Measurements from ENCODE around the gene DLG2.

Gene DLG2

GRCh38 chr11:84894666-84895065 lies 732.5 kb downstream of the DLG2 start:
- no peaks in the 10 kb centered on the region for H3K9me3 Mint-ChIP-seq
- no peak overlapping the region for H3K4me3 Mint-ChIP-seq
- no peak overlapping the region for H3K27ac Mint-ChIP-seq
- H3K36me3 Mint-ChIP-seq (ENCODE audit: low read depth) = no peaks in the 10 kb centered on the region
- H3K27me3 Mint-ChIP-seq (ENCODE audit: low read depth) = no peaks in the 10 kb centered on the region
- TF ChIP-seq, protein P1, sequence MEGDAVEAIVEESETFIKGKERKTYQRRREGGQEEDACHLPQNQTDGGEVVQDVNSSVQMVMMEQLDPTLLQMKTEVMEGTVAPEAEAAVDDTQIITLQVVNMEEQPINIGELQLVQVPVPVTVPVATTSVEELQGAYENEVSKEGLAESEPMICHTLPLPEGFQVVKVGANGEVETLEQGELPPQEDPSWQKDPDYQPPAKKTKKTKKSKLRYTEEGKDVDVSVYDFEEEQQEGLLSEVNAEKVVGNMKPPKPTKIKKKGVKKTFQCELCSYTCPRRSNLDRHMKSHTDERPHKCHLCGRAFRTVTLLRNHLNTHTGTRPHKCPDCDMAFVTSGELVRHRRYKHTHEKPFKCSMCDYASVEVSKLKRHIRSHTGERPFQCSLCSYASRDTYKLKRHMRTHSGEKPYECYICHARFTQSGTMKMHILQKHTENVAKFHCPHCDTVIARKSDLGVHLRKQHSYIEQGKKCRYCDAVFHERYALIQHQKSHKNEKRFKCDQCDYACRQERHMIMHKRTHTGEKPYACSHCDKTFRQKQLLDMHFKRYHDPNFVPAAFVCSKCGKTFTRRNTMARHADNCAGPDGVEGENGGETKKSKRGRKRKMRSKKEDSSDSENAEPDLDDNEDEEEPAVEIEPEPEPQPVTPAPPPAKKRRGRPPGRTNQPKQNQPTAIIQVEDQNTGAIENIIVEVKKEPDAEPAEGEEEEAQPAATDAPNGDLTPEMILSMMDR (IDR thresholded peaks at IDR 0.05; ENCODE audit: unreplicated experiment in 3 of 3) = no peak
- H3K4me1 Mint-ChIP-seq = no peaks in the 10 kb centered on the region

DNA sequence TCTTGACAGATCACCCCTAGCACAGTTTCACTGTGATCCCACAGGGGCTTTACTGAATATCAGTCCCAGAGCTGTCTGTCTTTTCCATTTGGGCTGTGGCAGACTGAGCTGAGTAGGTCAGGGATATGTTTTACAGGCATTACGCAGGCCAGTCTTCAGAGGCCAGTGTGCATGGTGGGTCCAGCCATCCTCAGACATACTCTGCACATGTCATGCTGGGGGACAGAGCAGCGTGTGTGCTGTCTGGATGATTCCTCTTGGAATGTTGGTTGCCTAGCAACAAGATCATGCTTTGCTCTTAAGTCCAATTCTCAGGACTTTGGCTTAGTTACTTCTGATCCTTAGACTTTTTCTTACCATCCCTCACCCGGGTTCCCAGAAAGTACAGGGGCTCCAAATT lies 736.5 kb downstream of the DLG2 start:
- H3K9me3 Mint-ChIP-seq = no peaks in the 10 kb centered on the region
- H3K27me3 Mint-ChIP-seq (ENCODE audit: low read depth) = no peaks in the 10 kb centered on the region
- H3K36me3 Mint-ChIP-seq (ENCODE audit: low read depth) = no peaks in the 10 kb centered on the region
- no peaks in the 10 kb centered on the region for H3K4me1 Mint-ChIP-seq
- H3K4me3 Mint-ChIP-seq = no peak overlapping the region
- TF ChIP-seq, protein P1 (IDR thresholded peaks at IDR 0.05; ENCODE audit: unreplicated experiment in 3 of 3) = no peak
- no peak overlapping the region for H3K27ac Mint-ChIP-seq

DNA sequence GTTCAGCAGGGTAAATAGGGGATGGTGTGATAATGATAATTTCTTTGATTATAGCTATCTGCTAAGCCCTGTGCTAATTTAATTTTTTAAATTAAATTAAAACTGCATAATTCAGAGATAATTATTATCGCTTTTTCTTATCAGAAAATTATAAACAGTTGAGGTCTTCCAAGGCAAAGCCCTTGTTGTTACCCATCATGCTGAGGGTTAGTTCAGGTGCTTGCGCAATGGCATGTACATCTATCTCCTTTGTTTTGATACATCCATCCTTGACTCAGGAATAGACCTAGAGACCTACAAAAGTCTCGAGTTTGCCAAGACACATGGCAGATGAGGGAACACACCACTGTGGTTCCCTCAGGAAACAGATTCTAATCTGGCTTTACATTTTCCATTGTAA lies 737.6 kb downstream of the DLG2 start:
- no peaks in the 10 kb centered on the region for H3K36me3 Mint-ChIP-seq (ENCODE audit: low read depth)
- no peaks in the 10 kb centered on the region for H3K27me3 Mint-ChIP-seq (ENCODE audit: low read depth)
- H3K9me3 Mint-ChIP-seq = no peaks in the 10 kb centered on the region
- H3K4me1 Mint-ChIP-seq = no peaks in the 10 kb centered on the region
- H3K4me3 Mint-ChIP-seq = no peak overlapping the region
- H3K27ac Mint-ChIP-seq = no peak overlapping the region
- TF ChIP-seq, protein P1 (IDR thresholded peaks at IDR 0.05; ENCODE audit: unreplicated experiment in 3 of 3) = no peak

GRCh38 chr11:84887055-84887629 lies 740.0 kb downstream of the DLG2 start:
- Mint-ChIP-seq H3K27me3 (ENCODE audit: low read depth) (no peaks in the 10 kb centered on the region), H3K4me1 (no peaks in the 10 kb centered on the region), H3K4me3 (no peak overlapping the region), H3K36me3 (ENCODE audit: low read depth) (no peaks in the 10 kb centered on the region), H3K27ac (no peak overlapping the region), H3K9me3 (no peaks in the 10 kb centered on the region)
- TF ChIP-seq, protein P1 (IDR thresholded peaks at IDR 0.05; ENCODE audit: unreplicated experiment in 3 of 3) = no peak

GRCh38 chr11:84886344-84886743 lies 740.8 kb downstream of the DLG2 start:
- no peaks in the 10 kb centered on the region for H3K9me3 Mint-ChIP-seq
- no peak overlapping the region for H3K27ac Mint-ChIP-seq
- no peak overlapping the region for H3K4me3 Mint-ChIP-seq
- no peaks in the 10 kb centered on the region for H3K36me3 Mint-ChIP-seq (ENCODE audit: low read depth)
- no peaks in the 10 kb centered on the region for H3K4me1 Mint-ChIP-seq
- TF ChIP-seq, protein P1 (IDR thresholded peaks at IDR 0.05; ENCODE audit: unreplicated experiment in 3 of 3) = no peak
- H3K27me3 Mint-ChIP-seq (ENCODE audit: low read depth) = no peaks in the 10 kb centered on the region

- Mint-ChIP-seq H3K27me3 (ENCODE audit: low read depth) (no peaks in the 10 kb centered on the region), H3K4me3 (no peak overlapping the region), H3K27ac (no peak overlapping the region), H3K36me3 (ENCODE audit: low read depth) (no peaks in the 10 kb centered on the region), H3K4me1 (no peaks in the 10 kb centered on the region), H3K9me3 (no peaks in the 10 kb centered on the region)
- TF ChIP-seq, protein P1 (IDR thresholded peaks at IDR 0.05; ENCODE audit: unreplicated experiment in 3 of 3) = no peak
Observed at GRCh38 chr11:84884836-84885235, 742.3 kb downstream of the DLG2 start.

Measured in nephron (organoid).